Naive B cell (primary cell): Measurements from ENCODE around the gene BTBD19. TPM values are rescaled to one million over a fixed set of nuclear protein-coding genes. Genes with fewer than 3 reads are reported as not detected.
A peak's percentile ranks its signal among the peaks of the same experiment; 100 is the strongest.
"Not testable (repeated sequence)": the region's sequence is repeated elsewhere in the genome, so short reads cannot be mapped to it uniquely, and the experiment has no call there.

Source experiments
- ATAC-seq, 2 donors: fragments of 150-1000 bp; cut with Tn5 transposase; 2 replicates each; pipeline ENCODE4 v1.10.0; 2021; ENCODE audit warnings: low read depth in 2 of 2, mild to moderate bottlenecking in 2 of 2, moderate library complexity in 2 of 2
- DNase-seq: peaks from one replicate; pipeline ENCODE4 v3.0.0; 2022
- H3K27ac Mint-ChIP-seq, 6 donors: one replicate each; pipeline ENCODE4 v1.8.0; 2020 to 2022; ENCODE audit warnings: mild to moderate bottlenecking in 6 of 6, mixed read lengths in 6 of 6, moderate library complexity in 5 of 6, inconsistent platforms in 2 of 6
- H3K27me3 Mint-ChIP-seq, 3 donors: one replicate each; pipeline ENCODE4 v1.8.0; 2021 to 2022; ENCODE audit warnings: mixed read lengths in 3 of 3, mild to moderate bottlenecking in 1 of 3
- H3K36me3 Mint-ChIP-seq, 2 donors: one replicate each; pipeline ENCODE4 v1.8.0; 2020 to 2022; ENCODE audit warnings: mixed read lengths in 2 of 2, inconsistent platforms in 1 of 2, mild to moderate bottlenecking in 1 of 2
- H3K4me1 Mint-ChIP-seq, 3 donors: one replicate each; pipeline ENCODE4 v1.8.0; 2020 to 2022; ENCODE audit warnings: mixed read lengths in 3 of 3, inconsistent platforms in 1 of 3, mild to moderate bottlenecking in 1 of 3, moderate library complexity in 1 of 3
- H3K4me3 Mint-ChIP-seq, 8 donors: one replicate each; pipeline ENCODE4 v1.8.0; 2020 to 2022; ENCODE audit warnings: mild to moderate bottlenecking in 8 of 8, mixed read lengths in 8 of 8, moderate library complexity in 8 of 8, inconsistent platforms in 2 of 8
- H3K9me3 Mint-ChIP-seq, 7 donors: one replicate each; pipeline ENCODE4 v1.8.0; 2020 to 2022; ENCODE audit warnings: mixed read lengths in 7 of 7, mild to moderate bottlenecking in 5 of 7, inconsistent platforms in 2 of 7, moderate library complexity in 1 of 7
- polyA plus RNA-seq, 6 donors: library from polyadenylated mRNA; unstranded; fragments of 300-500 nt; fragmentation: Illumina TruSeq; gene quantifications; one replicate each; pipeline ENCODE4 v1.2.3, GENCODE V29; 2021; ENCODE audit warnings: low read depth in 6 of 6

Gene BTBD19
- polyA plus RNA-seq, 6 donors from 2014 or later = 0.09 to 0.57 (median 0.31) TPM; not detected in 3

GRCh38 chr1:44783697-44784093, 24.6 kb upstream of the BTBD19 start:
- ATAC-seq (no peak), DNase-seq (no peak)
- Mint-ChIP-seq H3K4me1 (peaks cover 21 to 37% (median 22%) of the 10 kb centered on the region in 3 donors), H3K27me3 (no peaks in the 10 kb centered on the region), H3K4me3 (peak overlapping the region; percentile 71 to 89 (median 82)), H3K9me3 (no peaks in the 10 kb centered on the region), H3K36me3 (peaks cover 0 to 5% of the 10 kb centered on the region in 2 donors), H3K27ac (peak overlapping the region in 4 of 6 donors; percentile 24 to 88 (median 69))

GRCh38 chr1:44784094-44785028, 24.0 kb upstream of the BTBD19 start:
- ATAC-seq = peak; percentile 17
- Mint-ChIP-seq H3K9me3 (no peaks in the 10 kb centered on the region), H3K4me3 (peak overlapping the region; percentile 73 to 91 (median 82)), H3K27me3 (no peaks in the 10 kb centered on the region), H3K4me1 (peaks cover 19 to 33% (median 22%) of the 10 kb centered on the region in 3 donors), H3K36me3 (peaks cover 0 to 5% of the 10 kb centered on the region in 2 donors), H3K27ac (peak overlapping the region in 5 of 6 donors; percentile 24 to 88 (median 76))
- DNase-seq = peak; percentile 44

GRCh38 chr1:44785029-44785380, 23.3 kb upstream of the BTBD19 start:
- no peaks in the 10 kb centered on the region for H3K9me3 Mint-ChIP-seq
- H3K27me3 Mint-ChIP-seq = no peaks in the 10 kb centered on the region
- peak overlapping the region in 3 of 6 donors; percentile 24 to 78 (median 76) for H3K27ac Mint-ChIP-seq
- peaks cover 19 to 33% (median 22%) of the 10 kb centered on the region in 3 donors for H3K4me1 Mint-ChIP-seq
- no peak for ATAC-seq
- peaks cover 0 to 5% of the 10 kb centered on the region in 2 donors for H3K36me3 Mint-ChIP-seq
- no peak for DNase-seq
- peak overlapping the region; percentile 73 to 91 (median 80) for H3K4me3 Mint-ChIP-seq

- Mint-ChIP-seq H3K27ac (peak overlapping the region in 4 of 6 donors; percentile 69 to 95 (median 80)), H3K4me3 (peak overlapping the region; percentile 73 to 91 (median 80)), H3K4me1 (peaks cover 19 to 33% (median 22%) of the 10 kb centered on the region in 3 donors), H3K36me3 (peaks cover 0 to 5% of the 10 kb centered on the region in 2 donors), H3K9me3 (no peaks in the 10 kb centered on the region), H3K27me3 (no peaks in the 10 kb centered on the region)
- no peak for ATAC-seq
- no peak for DNase-seq
Measured at GRCh38 chr1:44785501-44786137, 22.7 kb upstream of the BTBD19 start.

- H3K9me3 Mint-ChIP-seq = no peaks in the 10 kb centered on the region
- ATAC-seq = peak; percentile 75
- peak; percentile 78 for DNase-seq
- H3K4me3 Mint-ChIP-seq = peak overlapping the region; percentile 73 to 91 (median 80)
- H3K27ac Mint-ChIP-seq = peak overlapping the region in 5 of 6 donors; percentile 70 to 95 (median 92)
- peaks cover 19 to 31% (median 22%) of the 10 kb centered on the region in 3 donors for H3K4me1 Mint-ChIP-seq
- peaks cover 0 to 3% of the 10 kb centered on the region in 2 donors for H3K36me3 Mint-ChIP-seq
- H3K27me3 Mint-ChIP-seq = no peaks in the 10 kb centered on the region
Measured at GRCh38 chr1:44786138-44786840, 22.0 kb upstream of the BTBD19 start.

GRCh38 chr1:44786841-44787426, 21.4 kb upstream of the BTBD19 start:
- Mint-ChIP-seq H3K4me3 (peak overlapping the region in 7 of 8 donors; percentile 73 to 91 (median 79)), H3K4me1 (peaks cover 19 to 28% (median 22%) of the 10 kb centered on the region in 3 donors), H3K36me3 (no peaks in the 10 kb centered on the region), H3K27me3 (no peaks in the 10 kb centered on the region), H3K27ac (peak overlapping the region in 5 of 6 donors; percentile 70 to 95 (median 92)), H3K9me3 (no peaks in the 10 kb centered on the region)
- no peak for ATAC-seq
- no peak for DNase-seq

GRCh38 chr1:44787506-44787905, 20.8 kb upstream of the BTBD19 start:
- H3K9me3 Mint-ChIP-seq = no peaks in the 10 kb centered on the region
- no peak overlapping the region for H3K27ac Mint-ChIP-seq
- no peaks in the 10 kb centered on the region for H3K36me3 Mint-ChIP-seq
- no peaks in the 10 kb centered on the region for H3K27me3 Mint-ChIP-seq
- peaks cover 19 to 28% (median 22%) of the 10 kb centered on the region in 3 donors for H3K4me1 Mint-ChIP-seq
- ATAC-seq = no peak
- no peak overlapping the region for H3K4me3 Mint-ChIP-seq
- no peak for DNase-seq

- no peak for DNase-seq
- H3K9me3 Mint-ChIP-seq = no peaks in the 10 kb centered on the region
- peak within 1 kb of the TSS in 2 of 8 donors; percentile 13 to 30 for H3K4me3 Mint-ChIP-seq
- H3K27me3 Mint-ChIP-seq = no peaks in the 10 kb centered on the region
- H3K36me3 Mint-ChIP-seq = no peaks in the 10 kb centered on the region
- peak within 1 kb of the TSS in 2 of 6 donors; percentile 86 to 89 for H3K27ac Mint-ChIP-seq
- H3K4me1 Mint-ChIP-seq = peaks cover 16 to 26% (median 22%) of the 10 kb centered on the region in 3 donors
- no peak for ATAC-seq
Measured at GRCh38 chr1:44788120-44788860, 20.0 kb upstream of the BTBD19 start, which contains the start of gene BEST4. BEST4 (minus strand) TSS chr1:44788170; CDS start chr1:44787705, 465 bp downstream.

GRCh38 chr1:44790968-44791801, 17.1 kb upstream of the BTBD19 start:
- H3K4me1 Mint-ChIP-seq = peaks cover 0 to 8% (median 4%) of the 10 kb centered on the region in 3 donors
- H3K27ac Mint-ChIP-seq = peak overlapping the region in 2 of 6 donors; percentile 56 to 75
- DNase-seq (no peak), ATAC-seq (no peak)
- H3K4me3 Mint-ChIP-seq = no peak overlapping the region
- H3K36me3 Mint-ChIP-seq = no peaks in the 10 kb centered on the region
- H3K9me3 Mint-ChIP-seq = no peaks in the 10 kb centered on the region
- H3K27me3 Mint-ChIP-seq = no peaks in the 10 kb centered on the region

GRCh38 chr1:44792736-44793502, 15.4 kb upstream of the BTBD19 start:
- Mint-ChIP-seq H3K4me1 (peaks cover 0 to 4% (median 0%) of the 10 kb centered on the region in 3 donors), H3K4me3 (no peak overlapping the region), H3K27me3 (no peaks in the 10 kb centered on the region), H3K9me3 (no peaks in the 10 kb centered on the region), H3K27ac (peak overlapping the region in 1 of 6 donors; percentile 44), H3K36me3 (no peaks in the 10 kb centered on the region)
- DNase-seq = no peak
- no peak for ATAC-seq

- Mint-ChIP-seq H3K27ac (peak overlapping the region in 1 of 6 donors; percentile 76), H3K4me1 (peaks cover 20 to 34% (median 20%) of the 10 kb centered on the region in 3 donors)
- not testable (repeated sequence) for H3K9me3 Mint-ChIP-seq, DNase-seq, H3K4me3 Mint-ChIP-seq, H3K27me3 Mint-ChIP-seq, ATAC-seq, H3K36me3 Mint-ChIP-seq
Measured at GRCh38 chr1:44797886-44798285, 10.4 kb upstream of the BTBD19 start.
